GM19240 (cell line): ENCODE measurements around the gene PERM1.
A peak's percentile ranks its signal among the peaks of the same experiment; 100 is the strongest.
"Not testable (repeated sequence)": the region's sequence is repeated elsewhere in the genome, so short reads cannot be mapped to it uniquely, and the experiment has no call there.

Source experiments
- DNase-seq: peaks from one replicate; pipeline ENCODE4 v3.0.0; 2011; ENCODE audit warnings: low spot score; ENCODE audit not compliant: insufficient read length

Gene PERM1, protein sequence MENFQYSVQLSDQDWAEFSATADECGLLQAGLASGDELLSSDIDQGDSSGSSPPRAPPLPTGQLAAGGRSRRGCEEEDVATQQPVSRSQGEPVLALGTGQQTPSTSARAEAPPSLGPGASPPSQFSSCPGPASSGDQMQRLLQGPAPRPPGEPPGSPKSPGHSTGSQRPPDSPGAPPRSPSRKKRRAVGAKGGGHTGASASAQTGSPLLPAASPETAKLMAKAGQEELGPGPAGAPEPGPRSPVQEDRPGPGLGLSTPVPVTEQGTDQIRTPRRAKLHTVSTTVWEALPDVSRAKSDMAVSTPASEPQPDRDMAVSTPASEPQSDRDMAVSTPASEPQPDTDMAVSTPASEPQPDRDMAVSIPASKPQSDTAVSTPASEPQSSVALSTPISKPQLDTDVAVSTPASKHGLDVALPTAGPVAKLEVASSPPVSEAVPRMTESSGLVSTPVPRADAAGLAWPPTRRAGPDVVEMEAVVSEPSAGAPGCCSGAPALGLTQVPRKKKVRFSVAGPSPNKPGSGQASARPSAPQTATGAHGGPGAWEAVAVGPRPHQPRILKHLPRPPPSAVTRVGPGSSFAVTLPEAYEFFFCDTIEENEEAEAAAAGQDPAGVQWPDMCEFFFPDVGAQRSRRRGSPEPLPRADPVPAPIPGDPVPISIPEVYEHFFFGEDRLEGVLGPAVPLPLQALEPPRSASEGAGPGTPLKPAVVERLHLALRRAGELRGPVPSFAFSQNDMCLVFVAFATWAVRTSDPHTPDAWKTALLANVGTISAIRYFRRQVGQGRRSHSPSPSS

DNA sequence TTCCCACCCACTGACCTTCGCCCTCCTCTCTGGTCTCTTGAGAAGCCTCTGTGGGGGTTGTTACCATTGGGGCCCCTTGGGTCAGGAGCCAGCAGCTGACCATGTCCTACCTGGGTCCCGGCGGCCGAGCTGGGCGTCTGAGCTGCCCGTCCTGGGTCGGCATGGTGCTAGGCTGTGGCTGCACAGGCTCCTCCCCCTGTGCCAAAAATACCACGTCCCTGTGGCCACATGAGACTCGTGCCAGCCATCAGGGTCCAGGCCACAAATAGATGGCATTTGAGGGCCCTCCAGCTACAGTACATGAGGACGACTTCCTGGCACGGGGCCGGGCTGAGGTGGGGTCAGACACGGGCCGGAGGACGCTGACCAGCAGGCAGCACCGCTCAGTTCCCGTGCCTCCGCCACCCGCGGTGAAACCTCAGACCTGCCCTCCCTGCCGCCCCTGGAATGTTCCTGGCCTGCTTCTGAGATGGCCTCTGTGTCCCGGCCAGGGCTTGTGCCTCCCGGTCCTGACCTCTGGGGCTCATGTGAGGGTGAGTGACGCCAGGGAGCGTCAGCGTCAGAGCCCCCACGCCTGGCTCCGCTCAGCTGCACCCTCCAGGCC, at the start of gene PERM1:
Gene PERM1, minus strand, starts transcription at position 139 of the 604 bp plus-strand sequence. CDS start 1,064 bp downstream, outside the sequence.
- no peak for DNase-seq

DNA sequence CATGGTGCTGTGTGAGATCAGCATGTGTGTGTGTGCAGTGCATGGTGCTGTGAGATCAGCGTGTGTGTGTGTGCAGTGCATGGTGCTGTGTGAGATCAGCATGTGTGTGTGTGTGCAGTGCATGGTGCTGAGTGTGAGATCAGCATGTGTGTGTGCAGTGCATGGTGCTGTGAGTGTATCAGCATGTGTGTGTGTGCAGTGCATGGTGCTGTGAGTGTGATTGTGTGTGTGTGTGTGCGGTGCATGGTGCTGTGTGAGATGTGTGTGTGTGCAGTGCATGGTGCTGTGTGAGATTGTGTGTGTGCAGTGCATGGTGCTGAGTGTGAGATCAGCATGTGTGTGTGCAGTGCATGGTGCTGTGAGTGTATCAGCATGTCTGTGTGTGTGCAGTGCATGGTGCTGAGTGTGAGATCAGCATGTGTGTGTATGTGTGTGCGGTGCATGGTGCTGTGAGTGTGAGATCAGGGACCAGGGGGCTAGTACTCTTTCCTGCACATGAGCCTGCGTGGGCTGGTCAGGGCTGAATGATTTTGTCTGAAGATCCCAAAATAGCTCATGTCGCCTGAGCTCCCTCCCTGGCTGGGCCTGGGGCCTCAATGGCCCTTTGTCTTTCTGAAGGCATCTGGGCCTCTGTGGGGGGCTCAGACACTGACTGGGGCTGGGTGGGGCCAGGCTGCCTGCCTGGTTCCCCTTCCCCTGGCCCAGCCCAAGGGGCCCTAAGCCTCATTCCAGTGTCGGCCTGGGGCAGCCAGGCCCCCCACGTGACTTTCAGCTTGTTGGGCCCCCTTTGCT, 49.2 kb upstream of the PERM1 start:
- not testable (repeated sequence) for DNase-seq

DNA sequence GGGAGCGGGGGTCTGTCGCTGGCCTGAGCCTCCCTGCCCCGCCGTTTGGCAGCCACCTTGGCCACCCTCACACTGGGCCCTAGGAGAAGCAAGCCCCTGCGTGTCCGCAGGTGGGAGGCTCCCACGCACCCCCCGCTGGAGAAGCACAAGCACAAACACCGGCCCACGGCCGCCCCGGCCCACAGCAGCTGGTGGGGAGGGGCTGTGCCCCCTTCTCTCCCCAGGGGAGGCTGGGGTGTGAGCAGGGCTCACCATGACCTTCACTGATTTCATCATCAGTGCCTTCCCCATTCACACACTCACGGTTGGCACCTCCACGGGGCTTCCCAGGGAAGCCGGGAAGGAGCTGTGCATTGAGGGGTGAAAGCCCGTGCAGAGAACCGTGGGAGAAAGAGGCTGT, 45.9 kb upstream of the PERM1 start:
- no peak for DNase-seq

DNA sequence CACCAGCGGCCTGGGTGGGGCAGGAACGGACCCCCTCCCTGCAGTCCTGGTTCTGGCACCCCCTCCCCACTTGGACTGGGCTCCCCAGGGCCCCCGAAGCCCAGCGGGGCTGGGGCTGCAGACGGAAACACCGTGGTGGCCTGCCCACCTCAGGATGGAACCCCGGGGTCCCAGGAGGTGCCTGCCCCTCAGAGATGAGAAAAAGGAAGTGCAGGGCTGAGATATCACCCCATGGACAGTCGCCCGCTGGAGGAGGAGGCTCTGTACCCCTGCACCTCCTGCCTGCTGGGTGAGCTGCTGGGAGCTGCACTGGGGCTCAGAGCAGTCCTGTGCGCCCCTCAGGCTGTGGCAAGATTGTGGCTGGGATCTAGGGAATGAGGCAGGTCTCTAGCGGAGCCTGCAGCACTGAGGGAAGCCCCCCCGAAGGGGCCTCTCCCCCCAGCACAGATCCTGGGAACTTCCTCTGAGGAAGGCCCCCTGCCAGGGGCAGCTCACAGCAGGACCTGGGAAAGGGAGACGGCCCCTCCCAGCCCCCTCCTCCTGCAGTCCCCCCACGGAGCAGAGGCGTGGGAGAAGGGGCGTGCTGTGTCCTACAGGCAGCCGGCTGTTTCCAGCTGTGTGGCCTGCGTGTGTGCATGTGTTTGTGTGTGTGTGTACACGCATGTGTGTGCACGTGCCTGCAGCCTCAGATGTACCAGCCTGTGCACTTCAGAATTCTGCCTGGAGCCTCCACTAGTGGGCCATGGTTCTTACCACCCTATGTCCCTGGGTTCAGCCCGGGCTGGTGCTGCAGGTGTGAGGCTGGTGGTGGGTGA, 44.9 kb upstream of the PERM1 start:
- DNase-seq: no peak

DNA sequence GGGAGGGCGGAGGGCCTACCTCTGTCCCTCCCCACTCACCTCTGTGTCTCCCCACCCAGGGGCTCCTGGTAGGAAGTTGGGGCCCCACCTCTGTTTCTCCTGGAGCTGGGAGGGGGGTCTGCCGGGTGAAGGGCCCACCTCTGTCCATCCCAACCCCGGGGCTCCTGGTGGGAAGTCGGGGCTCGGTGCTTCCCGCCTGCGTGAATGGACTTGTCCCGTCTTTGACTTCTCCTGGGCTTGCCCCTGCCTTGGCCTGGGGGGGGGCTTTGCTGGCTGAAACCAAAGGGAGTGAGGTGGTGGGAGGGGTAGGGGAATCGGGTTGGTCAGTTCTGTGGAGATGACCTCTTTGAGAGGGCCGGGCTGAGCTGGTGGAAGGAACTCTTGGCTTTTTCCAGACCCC, 43.8 kb upstream of the PERM1 start:
- no peak for DNase-seq

DNA sequence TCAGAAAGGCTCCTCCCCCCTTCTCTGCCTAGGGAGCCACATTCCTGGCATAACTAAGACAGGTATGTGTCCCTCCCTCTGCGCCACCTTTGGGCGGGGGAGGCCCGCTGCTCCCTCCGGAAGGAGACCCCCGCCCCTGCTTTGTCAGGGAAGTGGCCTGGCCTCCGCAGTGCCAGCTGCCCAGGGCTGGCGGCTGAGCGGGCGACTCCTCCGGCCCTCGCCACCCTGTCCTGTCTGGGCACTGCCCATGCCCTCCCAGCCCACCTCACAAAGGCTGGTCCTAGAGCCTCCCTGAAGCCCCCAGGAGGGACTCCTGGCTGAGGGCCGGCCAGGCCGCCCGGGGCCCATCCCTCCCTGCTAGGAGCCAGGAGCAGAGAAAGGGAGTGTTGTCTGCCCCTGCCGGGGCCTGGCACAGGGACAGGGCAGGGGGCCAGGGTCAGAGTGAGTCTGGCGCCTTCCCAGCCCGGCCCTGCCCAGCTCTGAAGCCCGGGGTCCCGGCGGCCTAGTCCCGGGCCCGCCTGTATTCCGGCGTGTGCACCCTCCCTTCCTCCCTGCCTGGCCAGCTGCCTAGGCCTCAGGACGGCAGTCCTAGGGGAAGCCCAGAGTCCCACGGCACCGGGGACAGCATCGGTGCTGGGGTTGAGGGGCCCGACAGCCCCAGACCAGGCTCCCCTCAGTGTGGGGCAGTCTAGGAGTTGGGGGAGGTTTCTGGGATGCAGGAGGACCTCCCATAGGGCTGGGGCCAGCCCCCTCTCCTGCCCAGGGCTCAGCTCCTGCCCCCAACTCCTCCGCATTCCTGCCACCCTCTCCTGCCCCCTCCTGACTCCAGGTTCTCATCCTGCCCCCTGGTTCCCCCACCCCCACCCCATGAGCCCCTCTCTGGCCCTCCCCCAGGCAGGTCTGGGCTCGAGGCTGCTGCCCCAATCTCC, 43.1 kb upstream of the PERM1 start:
- DNase-seq: no peak

DNA sequence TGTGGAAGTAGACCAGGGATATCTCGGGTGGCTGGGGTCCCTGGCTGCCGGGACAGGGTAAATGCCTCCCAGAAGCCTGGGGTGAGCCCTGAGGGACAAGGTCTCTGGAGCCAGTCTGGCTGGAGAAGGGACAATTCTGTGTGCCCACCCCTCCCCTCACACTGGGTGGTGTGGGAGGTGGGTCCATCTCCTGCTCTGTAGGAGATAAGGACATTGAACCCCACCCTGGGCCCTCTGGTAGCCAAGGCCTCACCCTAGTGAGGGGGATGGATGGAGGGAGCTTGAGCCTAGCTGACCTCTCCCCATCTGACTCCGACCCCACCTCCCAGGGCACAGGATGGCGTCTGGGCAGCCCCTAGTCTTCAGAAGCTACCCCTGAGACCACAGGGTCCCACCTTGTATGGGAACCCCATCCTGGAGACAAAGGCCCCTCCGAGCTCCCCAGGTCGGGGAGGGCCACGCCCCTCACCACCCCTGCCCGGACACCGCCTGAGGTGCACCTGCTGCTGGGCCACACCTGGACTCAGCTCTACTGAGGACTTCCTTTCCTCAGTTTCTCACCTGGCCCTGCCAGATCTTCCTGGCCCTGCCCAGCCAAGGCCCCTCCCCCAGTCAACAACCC, 42.4 kb upstream of the PERM1 start:
- DNase-seq: no peak

DNA sequence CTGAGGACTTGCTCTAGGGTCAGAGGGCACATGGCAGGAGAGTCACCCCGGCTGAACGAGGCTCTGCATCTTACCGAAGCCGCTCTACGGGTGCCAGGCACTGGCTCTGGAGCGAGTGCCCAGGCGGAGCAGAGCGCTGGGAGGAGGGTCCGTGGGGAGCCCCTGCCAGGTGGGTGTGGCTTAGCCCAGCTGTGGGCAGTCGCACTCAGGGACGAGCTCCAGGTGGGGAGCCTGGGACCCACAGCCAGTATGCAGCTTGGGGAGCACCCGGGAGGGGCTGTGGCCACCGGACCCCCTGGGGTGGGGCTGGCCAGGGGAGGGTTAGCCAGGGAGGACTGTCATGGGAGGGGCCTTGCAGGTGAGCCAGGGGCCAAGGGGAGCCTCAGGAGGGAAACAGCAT, 41.8 kb upstream of the PERM1 start:
- DNase-seq: no peak

DNA sequence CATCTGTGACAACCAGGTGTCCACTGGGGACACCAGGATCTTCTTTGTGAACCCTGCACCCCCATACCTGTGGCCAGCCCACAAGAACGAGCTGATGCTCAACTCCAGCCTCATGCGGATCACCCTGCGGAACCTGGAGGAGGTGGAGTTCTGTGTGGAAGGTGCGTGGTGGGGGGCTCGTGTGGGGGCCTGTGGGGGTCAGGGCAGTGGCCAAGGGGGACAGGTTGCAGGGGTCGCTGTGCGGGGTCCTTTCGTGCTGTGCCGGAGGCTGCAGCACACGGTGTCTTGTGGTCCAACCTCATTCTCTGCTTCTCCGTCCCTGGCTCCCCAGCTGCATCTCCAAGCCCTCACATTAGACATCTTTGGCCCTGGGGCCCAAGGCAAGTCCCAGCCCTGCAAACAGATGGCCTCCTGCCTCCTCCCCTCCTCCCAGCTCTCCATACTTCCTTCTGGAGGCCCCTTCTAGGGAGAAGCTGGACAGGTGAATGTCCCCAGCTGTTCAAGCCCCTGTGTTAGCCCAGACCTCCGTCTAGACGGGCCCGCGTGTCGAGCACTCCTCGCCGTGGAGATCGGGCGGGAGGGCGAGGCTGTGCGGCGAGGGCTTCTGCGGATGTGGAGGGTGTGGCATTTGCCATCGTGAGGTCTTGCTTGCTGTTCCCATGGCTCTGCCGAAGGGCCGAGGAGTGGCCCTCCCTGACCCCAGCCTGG, 40.6 kb upstream of the PERM1 start:
- no peak for DNase-seq

DNA sequence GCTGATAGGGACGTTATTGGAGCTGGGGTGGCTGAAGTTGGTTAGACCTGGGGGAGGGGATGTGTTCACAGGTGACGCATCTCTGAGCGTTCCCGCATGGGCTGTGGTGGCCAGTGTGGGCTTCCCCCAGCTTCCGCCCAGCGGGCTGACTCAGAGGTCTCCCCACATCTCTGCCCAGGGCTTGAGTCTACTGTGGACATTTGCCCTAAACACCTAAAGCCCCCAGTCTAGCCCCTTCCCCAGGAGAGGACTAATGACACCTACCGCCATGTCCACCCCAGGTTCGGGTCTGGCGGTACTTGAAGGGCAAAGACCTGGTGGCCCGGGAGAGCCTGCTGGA, 40.0 kb upstream of the PERM1 start:
- DNase-seq: no peak

DNA sequence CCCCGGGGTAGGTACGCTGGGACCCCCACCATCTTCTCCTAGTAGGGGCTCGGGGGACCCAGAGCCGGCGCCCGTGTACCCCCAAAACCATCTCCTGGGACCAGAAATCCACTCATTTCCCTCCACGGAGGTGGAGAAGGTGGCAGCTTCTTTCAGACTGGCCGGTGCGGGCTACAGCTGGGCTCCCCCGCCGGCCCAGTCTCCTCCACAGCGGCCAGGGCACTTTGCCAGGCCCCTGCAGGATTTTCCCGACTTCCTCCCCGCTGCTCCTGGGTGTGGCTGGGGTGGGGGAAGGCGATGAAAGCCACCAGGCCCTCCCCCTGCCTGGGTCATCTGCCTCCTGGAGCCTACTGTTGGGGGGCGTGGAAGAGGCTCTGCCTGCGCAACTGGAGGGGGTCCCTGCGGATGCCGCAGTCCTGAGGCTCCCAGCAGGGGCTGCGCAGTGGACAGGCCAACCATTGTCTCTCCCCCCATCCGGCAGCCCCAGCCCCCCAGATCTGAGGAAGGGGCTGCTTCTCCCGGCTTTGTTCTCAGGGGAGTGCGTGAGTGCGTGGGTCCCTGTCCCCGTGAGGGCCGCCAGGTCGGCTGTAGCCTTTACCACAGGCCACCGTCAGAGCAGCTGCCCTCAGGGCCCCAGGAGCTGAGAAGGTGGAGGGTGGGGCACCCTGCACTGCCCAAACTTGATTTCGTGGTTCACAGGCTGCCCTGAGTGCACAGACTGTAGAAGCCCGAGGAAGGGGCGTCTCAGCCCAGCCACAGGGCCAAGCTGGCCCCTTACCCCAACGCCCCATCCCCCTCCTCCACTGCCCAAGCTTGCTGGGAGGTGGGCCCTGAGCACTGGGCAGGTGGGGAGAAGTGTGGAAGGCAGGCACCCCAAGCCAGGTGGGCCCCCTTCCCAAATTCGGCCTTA, 39.4 kb upstream of the PERM1 start:
- no peak for DNase-seq

DNA sequence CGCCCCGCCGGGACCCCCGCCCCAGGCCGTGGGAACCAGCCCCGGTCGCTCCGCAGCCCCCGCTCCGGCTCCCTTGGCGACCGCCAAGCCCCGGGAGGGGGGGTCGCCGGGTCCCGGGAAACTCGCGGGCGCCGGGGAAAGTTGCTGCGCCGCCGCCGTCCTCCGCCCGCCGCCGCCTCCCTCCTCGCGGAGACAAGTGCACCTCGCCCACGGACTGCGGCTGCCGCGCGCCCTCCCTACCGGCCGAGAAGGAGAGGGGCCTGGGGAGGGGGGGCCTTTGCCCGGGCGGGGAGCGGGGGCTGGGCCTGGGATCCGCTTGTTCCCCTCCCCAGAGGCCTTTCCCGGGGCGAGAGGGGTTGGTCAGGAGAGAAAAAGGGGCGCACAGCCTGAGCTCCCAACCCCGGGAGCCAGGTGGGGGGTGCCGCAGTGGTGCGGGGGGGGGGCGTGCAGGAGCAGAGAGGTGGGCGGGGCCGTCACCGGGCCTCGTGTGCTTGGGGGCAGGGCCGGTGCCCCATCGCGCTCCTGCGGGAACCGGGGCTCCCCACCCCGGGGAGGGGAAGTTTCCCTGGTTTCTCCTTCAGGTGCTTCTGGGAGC, 38.6 kb upstream of the PERM1 start:
- no peak for DNase-seq

DNA sequence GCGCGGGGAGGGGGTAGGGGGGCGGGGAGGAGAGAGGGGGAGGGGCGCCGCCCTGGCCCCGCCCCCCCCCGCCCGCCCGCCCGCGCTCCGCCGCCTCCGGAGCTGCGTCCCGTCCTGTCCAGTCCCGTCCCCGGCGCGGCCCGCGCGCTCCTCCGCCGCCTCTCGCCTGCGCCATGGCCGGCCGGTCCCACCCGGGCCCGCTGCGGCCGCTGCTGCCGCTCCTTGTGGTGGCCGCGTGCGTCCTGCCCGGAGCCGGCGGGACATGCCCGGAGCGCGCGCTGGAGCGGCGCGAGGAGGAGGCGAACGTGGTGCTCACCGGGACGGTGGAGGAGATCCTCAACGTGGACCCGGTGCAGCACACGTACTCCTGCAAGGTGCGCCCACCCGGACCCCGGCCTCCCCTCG, 38.1 kb upstream of the PERM1 start, which contains the start of gene AGRN:
Gene AGRN, plus strand, starts transcription at position 121 of the 405 bp plus-strand sequence. Its CDS starts 53 bp downstream, at position 174.
- no peak for DNase-seq

DNA sequence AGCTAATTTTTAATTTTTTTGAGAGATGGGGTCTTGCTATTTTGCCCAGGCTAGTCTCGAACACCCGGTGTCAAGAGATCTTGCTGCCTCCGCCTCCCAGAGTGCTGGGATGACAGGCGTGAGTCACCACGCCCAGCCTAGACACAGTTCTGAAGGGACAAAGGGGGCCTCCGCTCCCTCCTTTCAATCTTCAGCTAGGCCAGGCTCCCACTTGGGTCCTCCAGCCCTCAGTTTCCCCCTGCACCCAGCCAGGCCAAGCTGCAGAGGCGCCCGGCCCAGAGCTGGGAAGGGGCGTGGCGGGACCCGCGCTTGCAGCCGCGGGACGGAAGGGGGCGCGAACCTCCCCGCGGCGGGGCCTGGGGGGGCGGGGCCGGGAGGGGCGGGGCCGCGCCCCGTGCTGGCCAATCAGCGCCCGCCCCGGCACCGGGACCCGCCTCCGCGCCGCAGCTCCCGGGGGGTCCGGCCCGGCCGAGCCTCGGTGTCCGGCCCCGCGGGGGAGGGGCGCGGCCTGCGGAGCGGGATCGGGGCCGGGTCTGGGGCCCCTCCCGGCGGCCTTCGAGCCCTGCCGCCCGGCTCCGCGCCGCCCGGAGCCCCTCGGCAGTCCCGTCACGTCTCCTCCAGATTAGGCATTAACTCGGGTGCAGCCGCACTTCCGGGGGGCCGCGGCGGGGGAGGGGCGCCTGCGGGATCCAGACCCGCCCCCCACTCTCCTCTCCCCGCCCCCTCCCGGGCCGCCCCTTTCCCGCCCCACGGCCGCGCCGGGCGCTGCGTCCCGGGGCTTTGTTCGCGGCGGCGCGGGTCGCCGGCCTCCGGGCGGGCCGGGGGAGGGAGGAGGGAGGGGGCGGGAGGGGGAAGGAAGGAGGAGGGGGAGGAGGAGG, 37.5 kb upstream of the PERM1 start:
- peak; percentile 73 for DNase-seq

DNA sequence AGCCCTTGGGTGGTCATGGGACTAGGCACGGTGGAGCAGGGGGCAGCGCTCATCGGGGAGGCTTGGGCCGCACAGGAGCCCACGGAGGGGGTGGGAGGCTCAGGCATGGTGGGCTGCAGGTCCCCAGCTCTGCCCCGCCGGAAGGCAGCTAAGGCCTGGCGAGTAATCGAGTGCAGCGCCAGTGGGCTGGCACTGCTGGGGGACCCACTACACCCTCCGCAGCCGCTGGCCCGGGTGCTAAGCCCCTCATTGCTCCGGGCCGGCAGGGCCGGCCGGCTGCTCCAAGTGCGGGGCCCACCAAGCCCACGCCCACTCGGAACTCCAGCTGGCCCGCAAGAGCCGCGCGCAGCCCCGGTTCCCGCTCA, 36.4 kb upstream of the PERM1 start:
- not testable (repeated sequence) for DNase-seq
